GM12878 (cell line): ENCODE results near the gene TRMT1. TPM values are rescaled to one million over a fixed set of nuclear protein-coding genes. Genes with fewer than 3 reads are reported as not detected.

Experiments used
- ATAC-seq: fragments of 200-7000 bp; cut with Tn5 transposase; 3 replicates; pipeline ENCODE4 v1.9.1; 2020; ENCODE audit warnings: mild to moderate bottlenecking, moderate library complexity
- BruUV-seq: library from RNA; stranded (reverse); fragments of 400-500 nt; replicated peaks from 2 replicates; lab custom pipeline; 2021; lab: Mats Ljungman, UMichigan
- CTCF ChIA-PET: fragments of 300-600 bp; sonication (Branson Sonifier 250); formaldehyde crosslinking; extraction: SDS; loops from one replicate; lab custom pipeline; 2021; ENCODE audit warnings: inconsistent platforms; lab: Yijun Ruan, JAX
- POLR2A ChIA-PET: fragments of 350-600 bp; formaldehyde crosslinking; extraction: SDS; loops from one replicate; lab custom pipeline; 2021; ENCODE audit warnings: inconsistent platforms; lab: Charles Lee
- RAD21 ChIA-PET: fragments of 300-600 bp; sonication (Branson Sonifier 250); formaldehyde crosslinking; loops from one replicate; lab custom pipeline; 2023; ENCODE audit warnings: antibody characterized with exemption; ENCODE audit not compliant: unreplicated experiment; lab: Charles Lee
- SMC1A ChIA-PET: fragments of 300-600 bp; sonication (Branson Sonifier 250); formaldehyde crosslinking; loops from one replicate; lab custom pipeline; 2023; ENCODE audit not compliant: unreplicated experiment, uncharacterized antibody; lab: Charles Lee
- DNase-seq: peaks from one replicate; pipeline ENCODE4 v3.0.0-alpha.2; 2011; ENCODE audit warnings: low read depth, low spot score
- FAIRE-seq: peaks from 3 replicates; lab custom pipeline; 2011; peaks lifted over from hg19 to GRCh38; lab: Jason Lieb, UNC
- H2AFZ ChIP-seq: 2 replicates; pipeline ENCODE4 v1.6.0; 2011; ENCODE audit warnings: low read depth, low read length, control low read depth; ENCODE audit not compliant: control insufficient read depth
- H3K27ac ChIP-seq: 2 replicates; pipeline ENCODE4 v1.5.1; 2011; ENCODE audit warnings: control low read depth; ENCODE audit not compliant: control insufficient read depth, insufficient read depth
- H3K27me3 ChIP-seq, 2 experiments: replicated peaks in 1 of 2; 2 replicates each; pipeline versions ENCODE4 v1.6.0 to v1.6.1; 2011; ENCODE audit warnings: low read length in 1 of 2; ENCODE audit not compliant: control insufficient read depth in 2 of 2, insufficient read depth in 2 of 2
- H3K36me3 ChIP-seq, 2 experiments: 2 replicates each; pipeline ENCODE4 v1.5.1; 2011; ENCODE audit warnings: low read length in 1 of 2; ENCODE audit not compliant: control insufficient read depth in 2 of 2, insufficient read depth in 2 of 2
- H3K4me1 ChIP-seq: 2 replicates; pipeline ENCODE4 v1.6.1; 2011; ENCODE audit warnings: mild to moderate bottlenecking, low read length, moderate library complexity, mixed read lengths; ENCODE audit not compliant: control insufficient read depth, insufficient read depth
- H3K4me2 ChIP-seq: 2 replicates; pipeline ENCODE4 v1.6.0; 2011; ENCODE audit warnings: control low read depth; ENCODE audit not compliant: control insufficient read depth, insufficient read depth
- H3K4me3 ChIP-seq: fragments of 200-600 bp; sonication (generic); 2 replicates; pipeline ENCODE4 v1.5.1; 2016
- H3K79me2 ChIP-seq: 2 replicates; pipeline ENCODE4 v1.6.0; 2011; ENCODE audit warnings: low read length; ENCODE audit not compliant: control insufficient read depth, insufficient read depth
- H3K9ac ChIP-seq: 2 replicates; pipeline ENCODE4 v1.8.0; 2011; ENCODE audit warnings: low read length, control low read depth, mixed read lengths; ENCODE audit not compliant: control insufficient read depth, insufficient read depth
- H3K9me3 ChIP-seq: replicated peaks from 3 replicates; pipeline ENCODE4 v1.5.1; 2011; ENCODE audit warnings: mild to moderate bottlenecking, low read length; ENCODE audit not compliant: control insufficient read depth, insufficient read depth
- H4K20me1 ChIP-seq: 2 replicates; pipeline ENCODE4 v1.6.0; 2011; ENCODE audit not compliant: control insufficient read depth, insufficient read depth
- BRCA1 ChIP-seq: IDR thresholded peaks from 2 replicates; pipeline ENCODE4 v1.6.1; 2011; ENCODE audit warnings: low read depth, low read length, improper control_type of control experiment
- DPF2 ChIP-seq: fragments of 450-650 bp; IDR thresholded peaks from 2 replicates; pipeline ENCODE4 v1.6.1; 2017; ENCODE audit warnings: mild to moderate bottlenecking
- FOXM1 ChIP-seq: IDR thresholded peaks from 2 replicates; pipeline ENCODE4 v1.6.1; 2012; ENCODE audit warnings: low read depth, mild to moderate bottlenecking, inconsistent platforms, low read length, moderate library complexity
- JUNB ChIP-seq: IDR thresholded peaks from 2 replicates; pipeline ENCODE4 v1.6.1; 2016; ENCODE audit warnings: antibody characterized with exemption, mild to moderate bottlenecking
- NBN ChIP-seq: fragments of 450-650 bp; IDR thresholded peaks from 2 replicates; pipeline ENCODE4 v1.6.1; 2016
- SMAD5 ChIP-seq: IDR thresholded peaks from 2 replicates; pipeline ENCODE4 v1.6.1; 2016; ENCODE audit warnings: antibody characterized with exemption, low read depth
- SPI1 ChIP-seq: IDR thresholded peaks from 2 replicates; pipeline ENCODE4 v1.6.1; 2011; ENCODE audit warnings: low read depth, mild to moderate bottlenecking, low read length, moderate library complexity, borderline replicate concordance; ENCODE audit not compliant: insufficient read depth
- STAT3 ChIP-seq: IDR thresholded peaks from 2 replicates; pipeline ENCODE4 v1.6.1; 2011; ENCODE audit warnings: low read depth, low read length, improper control_type of control experiment
- TBL1XR1 ChIP-seq: IDR thresholded peaks from 2 replicates; pipeline ENCODE4 v1.6.1; 2012; ENCODE audit warnings: low read depth, low read length, improper control_type of control experiment
- ZBED1 ChIP-seq: IDR thresholded peaks from 2 replicates; pipeline ENCODE4 v1.6.1; 2016; ENCODE audit warnings: borderline replicate concordance
- WGBS: methylation state at CpG from one replicate; pipeline ENCODE4 v1.1.6; 2016; ENCODE audit warnings: low lambda C conversion rate; ENCODE audit not compliant: insufficient replicate concordance, insufficient coverage; ENCODE audit errors: missing lambda C conversion rate; 5-methylcytosine and 5-hydroxymethylcytosine counted together
- in situ Hi-C: fragments of 300-500 bp; cut with MboI; formaldehyde crosslinking; loops from 9 replicates; pipeline ENCODE4 v1.14.3; 2018; ENCODE audit warnings: mixed read lengths
- intact Hi-C: fragments of 100-400 bp; cut with micrococcal nuclease; formaldehyde crosslinking; loops from one replicate; pipeline ENCODE4 v1.14.2; 2022; ENCODE audit not compliant: unreplicated experiment
- polyA plus RNA-seq, 11 experiments: library from polyadenylated mRNA; depleted of rRNA in 4 of 11; unstranded in 6 of 11; stranded (reverse) in 5 of 11; fragments of >200 nt; fragmentation: Nextera tagmentation in 4 of 11; fragmentation: Illumina TruSeq in 1 of 11; extraction: Ambion mirVana in 4 of 11; extraction: Trizol in 1 of 11; gene quantifications; 1 replicate in 1 of 11; 2 replicates in 10 of 11; pipeline versions ENCODE4 v1.2.1 to v1.2.3, GENCODE V29; 2011 to 2016; ENCODE audit warnings: inconsistent platforms in 2 of 11, missing spikeins in 2 of 11, low read depth in 1 of 11
- total RNA-seq, 4 experiments: library from RNA; depleted of rRNA in 3 of 4; stranded (reverse); fragments of >200 nt in 3 of 4; fragmentation: Illumina TruSeq in 1 of 4; extraction: Trizol in 1 of 4; gene quantifications; 2 replicates each; pipeline versions ENCODE4 v1.2.1 to v1.2.3, GENCODE V29; 2013 to 2021
- TF ChIP-seq, protein P1 (sequence below): fragments of 450-650 bp; IDR thresholded peaks from 2 replicates; pipeline ENCODE4 v1.6.1; 2017; ENCODE audit warnings: borderline replicate concordance
- TF ChIP-seq, protein P2 (sequence below): fragments of 150-350 bp; IDR thresholded peaks from 2 replicates; pipeline ENCODE4 v1.6.1; 2014; ENCODE audit warnings: mild to moderate bottlenecking, low read depth, low read length
- TF ChIP-seq, protein P3 (sequence below): fragments of 450-650 bp; IDR thresholded peaks from 2 replicates; pipeline ENCODE4 v1.6.1; 2017; ENCODE audit warnings: low read depth, mild to moderate bottlenecking, moderate library complexity
- TF ChIP-seq, protein P4 (sequence below): fragments of 450-650 bp; IDR thresholded peaks from 2 replicates; pipeline ENCODE4 v1.6.1; 2016; ENCODE audit warnings: mild to moderate bottlenecking
- TF ChIP-seq, protein P5 (sequence below): fragments of 450-650 bp; formaldehyde crosslinking; IDR thresholded peaks from 2 replicates; pipeline ENCODE4 v1.4.0; 2022; ENCODE audit warnings: mild to moderate bottlenecking, moderate library complexity

The TRMT1 gene
- total and polyA plus RNA-seq, 10 of the 15 experiments (the other 5 are each of a cell fraction or from before 2014, with no cell fraction given) = 3.4 to 68.8 (median 34.8) TPM

DNA sequence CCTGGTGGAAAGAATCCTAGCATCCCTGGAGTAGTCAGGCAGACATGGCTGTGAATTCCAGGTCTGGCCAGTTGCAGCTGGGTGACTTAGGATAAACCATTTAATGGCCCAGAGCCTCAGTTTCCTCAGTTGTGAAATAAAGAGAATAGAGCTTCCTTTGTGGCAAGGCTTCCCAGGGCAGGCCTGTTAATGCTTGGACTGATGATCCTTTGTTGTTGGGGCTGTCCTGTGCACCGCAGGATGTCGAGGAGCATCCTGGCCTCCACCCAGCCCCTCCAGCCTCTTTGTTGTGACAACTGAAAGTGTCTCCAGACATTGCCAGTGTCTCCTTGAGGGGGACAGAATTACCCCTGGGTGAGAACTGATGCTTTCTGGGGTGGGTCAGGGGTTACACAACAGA, 30.2 kb downstream of the TRMT1 start (continued):
- TF ChIP-seq FOXM1 (no peak), NBN (no peak), TBL1XR1 (no peak), SPI1 (no peak)
- TF ChIP-seq, protein P1, sequence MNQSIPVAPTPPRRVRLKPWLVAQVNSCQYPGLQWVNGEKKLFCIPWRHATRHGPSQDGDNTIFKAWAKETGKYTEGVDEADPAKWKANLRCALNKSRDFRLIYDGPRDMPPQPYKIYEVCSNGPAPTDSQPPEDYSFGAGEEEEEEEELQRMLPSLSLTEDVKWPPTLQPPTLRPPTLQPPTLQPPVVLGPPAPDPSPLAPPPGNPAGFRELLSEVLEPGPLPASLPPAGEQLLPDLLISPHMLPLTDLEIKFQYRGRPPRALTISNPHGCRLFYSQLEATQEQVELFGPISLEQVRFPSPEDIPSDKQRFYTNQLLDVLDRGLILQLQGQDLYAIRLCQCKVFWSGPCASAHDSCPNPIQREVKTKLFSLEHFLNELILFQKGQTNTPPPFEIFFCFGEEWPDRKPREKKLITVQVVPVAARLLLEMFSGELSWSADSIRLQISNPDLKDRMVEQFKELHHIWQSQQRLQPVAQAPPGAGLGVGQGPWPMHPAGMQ = no peak
- TF ChIP-seq, protein P2, sequence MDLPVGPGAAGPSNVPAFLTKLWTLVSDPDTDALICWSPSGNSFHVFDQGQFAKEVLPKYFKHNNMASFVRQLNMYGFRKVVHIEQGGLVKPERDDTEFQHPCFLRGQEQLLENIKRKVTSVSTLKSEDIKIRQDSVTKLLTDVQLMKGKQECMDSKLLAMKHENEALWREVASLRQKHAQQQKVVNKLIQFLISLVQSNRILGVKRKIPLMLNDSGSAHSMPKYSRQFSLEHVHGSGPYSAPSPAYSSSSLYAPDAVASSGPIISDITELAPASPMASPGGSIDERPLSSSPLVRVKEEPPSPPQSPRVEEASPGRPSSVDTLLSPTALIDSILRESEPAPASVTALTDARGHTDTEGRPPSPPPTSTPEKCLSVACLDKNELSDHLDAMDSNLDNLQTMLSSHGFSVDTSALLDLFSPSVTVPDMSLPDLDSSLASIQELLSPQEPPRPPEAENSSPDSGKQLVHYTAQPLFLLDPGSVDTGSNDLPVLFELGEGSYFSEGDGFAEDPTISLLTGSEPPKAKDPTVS = no peak

DNA sequence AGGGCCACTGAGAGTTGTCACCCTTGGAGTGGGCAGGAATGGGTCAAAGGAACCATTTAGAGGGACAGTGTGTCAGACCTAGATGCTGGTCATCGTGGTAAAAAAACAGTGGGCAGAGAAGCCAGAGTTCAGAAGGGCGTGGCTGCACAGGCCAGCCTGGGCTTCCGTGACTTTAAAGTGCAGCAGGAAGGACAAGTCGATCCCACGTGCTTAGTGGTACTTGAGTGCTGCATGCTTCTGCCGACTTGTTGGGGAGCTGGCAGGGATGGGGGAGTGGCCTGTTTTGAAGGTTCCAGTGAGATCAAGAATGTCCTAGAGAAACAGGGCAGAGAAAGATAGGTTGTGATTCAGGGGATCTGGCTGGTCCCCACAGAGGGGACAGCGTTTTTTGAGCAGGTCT, 30.9 kb downstream of the TRMT1 start:
- in situ Hi-C loops = no loop called here
- DNase-seq (no peak), ATAC-seq (no peak), FAIRE-seq (no peak)
- Histone ChIP-seq H3K79me2 (no peaks in the 10 kb centered on the region), H3K9me3 (no peaks in the 10 kb centered on the region), H2AFZ (no peak overlapping the region), H3K27ac (no peak overlapping the region), H3K36me3 (no peaks in the 10 kb centered on the region), H3K4me3 (no peak overlapping the region), H3K27me3 (no peaks in the 10 kb centered on the region; a peak in 2 of 4 replicates), H3K9ac (no peak overlapping the region), H4K20me1 (no peaks in the 10 kb centered on the region), H3K4me1 (no peaks in the 10 kb centered on the region), H3K4me2 (no peak overlapping the region)
- ChIA-PET POLR2A (no interaction called here), RAD21 (no interaction called here), CTCF (interaction anchor here (0.7 to 3.1 kb wide), 3 partner anchors 26 to 120 kb away, joined by 4 to 19 read pairs (median 9); no protein-coding TSS in a partner anchor), SMC1A (interaction anchor here (1.1 to 1.4 kb wide), 2 partner anchors 24 to 109 kb away, joined by 3 to 5 read pairs; no protein-coding TSS in a partner anchor)
- no TSS peak for BruUV-seq
- intact Hi-C loops = no loop called here
- 10% methylated on average over 7 of the region's 7 CpGs for WGBS
- no peak for TF ChIP-seq STAT3
- TF ChIP-seq BRCA1 = no peak
- TF ChIP-seq, protein P3, sequence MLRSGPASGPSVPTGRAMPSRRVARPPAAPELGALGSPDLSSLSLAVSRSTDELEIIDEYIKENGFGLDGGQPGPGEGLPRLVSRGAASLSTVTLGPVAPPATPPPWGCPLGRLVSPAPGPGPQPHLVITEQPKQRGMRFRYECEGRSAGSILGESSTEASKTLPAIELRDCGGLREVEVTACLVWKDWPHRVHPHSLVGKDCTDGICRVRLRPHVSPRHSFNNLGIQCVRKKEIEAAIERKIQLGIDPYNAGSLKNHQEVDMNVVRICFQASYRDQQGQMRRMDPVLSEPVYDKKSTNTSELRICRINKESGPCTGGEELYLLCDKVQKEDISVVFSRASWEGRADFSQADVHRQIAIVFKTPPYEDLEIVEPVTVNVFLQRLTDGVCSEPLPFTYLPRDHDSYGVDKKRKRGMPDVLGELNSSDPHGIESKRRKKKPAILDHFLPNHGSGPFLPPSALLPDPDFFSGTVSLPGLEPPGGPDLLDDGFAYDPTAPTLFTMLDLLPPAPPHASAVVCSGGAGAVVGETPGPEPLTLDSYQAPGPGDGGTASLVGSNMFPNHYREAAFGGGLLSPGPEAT = no peak
- TF ChIP-seq DPF2 = no peak
- TF ChIP-seq JUNB = no peak
- TF ChIP-seq, protein P4, sequence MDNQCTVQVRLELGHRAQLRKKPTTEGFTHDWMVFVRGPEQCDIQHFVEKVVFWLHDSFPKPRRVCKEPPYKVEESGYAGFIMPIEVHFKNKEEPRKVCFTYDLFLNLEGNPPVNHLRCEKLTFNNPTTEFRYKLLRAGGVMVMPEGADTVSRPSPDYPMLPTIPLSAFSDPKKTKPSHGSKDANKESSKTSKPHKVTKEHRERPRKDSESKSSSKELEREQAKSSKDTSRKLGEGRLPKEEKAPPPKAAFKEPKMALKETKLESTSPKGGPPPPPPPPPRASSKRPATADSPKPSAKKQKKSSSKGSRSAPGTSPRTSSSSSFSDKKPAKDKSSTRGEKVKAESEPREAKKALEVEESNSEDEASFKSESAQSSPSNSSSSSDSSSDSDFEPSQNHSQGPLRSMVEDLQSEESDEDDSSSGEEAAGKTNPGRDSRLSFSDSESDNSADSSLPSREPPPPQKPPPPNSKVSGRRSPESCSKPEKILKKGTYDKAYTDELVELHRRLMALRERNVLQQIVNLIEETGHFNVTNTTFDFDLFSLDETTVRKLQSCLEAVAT = no peak
- no peak for TF ChIP-seq SMAD5
- TF ChIP-seq ZBED1 = no peak
- TF ChIP-seq, protein P5, sequence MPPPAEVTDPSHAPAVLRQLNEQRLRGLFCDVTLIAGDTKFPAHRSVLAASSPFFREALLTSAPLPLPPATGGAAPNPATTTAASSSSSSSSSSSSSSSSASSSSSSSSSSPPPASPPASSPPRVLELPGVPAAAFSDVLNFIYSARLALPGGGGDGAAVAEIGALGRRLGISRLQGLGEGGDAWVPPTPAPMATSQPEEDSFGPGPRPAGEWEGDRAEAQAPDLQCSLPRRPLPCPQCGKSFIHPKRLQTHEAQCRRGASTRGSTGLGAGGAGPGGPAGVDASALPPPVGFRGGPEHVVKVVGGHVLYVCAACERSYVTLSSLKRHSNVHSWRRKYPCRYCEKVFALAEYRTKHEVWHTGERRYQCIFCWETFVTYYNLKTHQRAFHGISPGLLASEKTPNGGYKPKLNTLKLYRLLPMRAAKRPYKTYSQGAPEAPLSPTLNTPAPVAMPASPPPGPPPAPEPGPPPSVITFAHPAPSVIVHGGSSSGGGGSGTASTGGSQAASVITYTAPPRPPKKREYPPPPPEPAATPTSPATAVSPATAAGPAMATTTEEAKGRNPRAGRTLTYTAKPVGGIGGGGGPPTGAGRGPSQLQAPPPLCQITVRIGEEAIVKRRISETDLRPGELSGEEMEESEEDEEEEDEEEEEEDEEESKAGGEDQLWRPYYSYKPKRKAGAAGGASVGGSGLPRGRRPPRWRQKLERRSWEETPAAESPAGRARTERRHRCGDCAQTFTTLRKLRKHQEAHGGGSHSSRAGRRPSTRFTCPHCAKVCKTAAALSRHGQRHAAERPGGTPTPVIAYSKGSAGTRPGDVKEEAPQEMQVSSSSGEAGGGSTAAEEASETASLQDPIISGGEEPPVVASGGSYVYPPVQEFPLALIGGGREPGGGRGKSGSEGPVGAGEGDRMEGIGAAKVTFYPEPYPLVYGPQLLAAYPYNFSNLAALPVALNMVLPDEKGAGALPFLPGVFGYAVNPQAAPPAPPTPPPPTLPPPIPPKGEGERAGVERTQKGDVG (CRISPR knock-in tag) = no peak
